Mucosa of descending colon (tissue), 3 donors: ENCODE measurements around the gene PLVAP. TPM values are rescaled to one million over a fixed set of nuclear protein-coding genes. Genes with fewer than 3 reads are reported as not detected.

Experiments
- ATAC-seq: fragments of 200-7000 bp; cut with Tn5 transposase; one replicate; pipeline ENCODE4 v1.9.1; 2020; ENCODE audit warnings: mild to moderate bottlenecking, moderate library complexity
- DNase-seq, 3 donors: peaks; one replicate each; pipeline ENCODE4 v3.0.0-alpha.2; 2020
- H3K36me3 ChIP-seq: fragments of 200-600 bp; one replicate; pipeline ENCODE4 v1.8.0; 2021; ENCODE audit warnings: low read depth, mild to moderate bottlenecking
- H3K4me1 ChIP-seq: fragments of 200-600 bp; one replicate; pipeline ENCODE4 v1.8.0; 2021; ENCODE audit warnings: low read depth, mild to moderate bottlenecking
- H3K4me3 ChIP-seq: fragments of 200-600 bp; one replicate; pipeline ENCODE4 v1.8.0; 2021; ENCODE audit warnings: mild to moderate bottlenecking
- H3K9me3 ChIP-seq: fragments of 200-600 bp; one replicate; pipeline ENCODE4 v1.8.0; 2021; ENCODE audit warnings: mild to moderate bottlenecking
- CTCF ChIP-seq: fragments of 200-600 bp; IDR thresholded peaks from one replicate; pipeline ENCODE4 v1.8.0; 2022; ENCODE audit warnings: antibody characterized with exemption, mild to moderate bottlenecking
- intact Hi-C, 2 donors: fragments of 100-400 bp; cut with DNase I in 1 of 2; cut with micrococcal nuclease in 1 of 2; formaldehyde crosslinking; loops; one replicate each; pipeline versions ENCODE4 v1.11.0 to v1.11.1; 2022; cut with DNase I, micrococcal nuclease
- total RNA-seq, 3 donors: library from RNA; stranded (reverse); fragmentation: NEBNext Ultra II Directional in 2 of 3; extraction: Animal tissue kit (Norgen Biotek cat#: 25700) in 2 of 3; gene quantifications; one replicate each; pipeline versions ENCODE4 v1.2.1 to v1.2.4, GENCODE V29; 2021 to 2023
- donor health status: DM: no; HTN: no; CAD: no; lungs with moderate emphysema.
- donor health status: DM: no; HTN: no; CAD: no.
- donor health status: DM: no; HTN: yes; CAD: no.

Gene PLVAP
- total RNA-seq, 3 donors from 2014 or later, result 22.2 to 42.2 (median 32.8) TPM

- DNase-seq, result peak; percentile 97 to 99 (median 97)
These were observed 42.7 kb upstream of the PLVAP start, which contains the start of gene MVB12A for GRCh38 chr19:17419621-17420474. Gene MVB12A, plus strand, starts transcription at chr19:17420047. Its CDS starts 89 bp downstream, at chr19:17420136.

GRCh38 chr19:17419154-17419620, 42.0 kb upstream of the PLVAP start:
- DNase-seq (no peak), ATAC-seq (no peak)
- intact Hi-C loops, result no loop called here
- no peak for TF ChIP-seq CTCF
- H3K4me3 ChIP-seq, result peak overlapping the region; percentile 65
- H3K9me3 ChIP-seq, result no peaks in the 10 kb centered on the region
- H3K36me3 ChIP-seq, result no peaks in the 10 kb centered on the region
- H3K4me1 ChIP-seq, result peaks cover 11% of the 10 kb centered on the region

More at GRCh38 chr19:17419621-17420474, 42.7 kb upstream of the PLVAP start, which contains the start of gene MVB12A:
- H3K9me3 ChIP-seq, result no peaks in the 10 kb centered on the region
- intact Hi-C loops, result no loop called here
- ATAC-seq, result peak; percentile 99
- H3K4me1 ChIP-seq, result peaks cover 11% of the 10 kb centered on the region
- no peak for TF ChIP-seq CTCF
- H3K36me3 ChIP-seq, result no peaks in the 10 kb centered on the region
- peak within 1 kb of the TSS; percentile 65 for H3K4me3 ChIP-seq

GRCh38 chr19:17418710-17419109, 41.6 kb upstream of the PLVAP start:
- Histone ChIP-seq H3K36me3 (no peaks in the 10 kb centered on the region), H3K4me1 (peaks cover 11% of the 10 kb centered on the region), H3K4me3 (no peak overlapping the region), H3K9me3 (no peaks in the 10 kb centered on the region)
- DNase-seq (no peak), ATAC-seq (no peak)
- TF ChIP-seq CTCF, result no peak
- intact Hi-C loops, result no loop called here

- H3K9me3 ChIP-seq, result no peaks in the 10 kb centered on the region
- intact Hi-C loops, result no loop called here
- no peak for DNase-seq
- ATAC-seq, result no peak
- peaks cover 6% of the 10 kb centered on the region for H3K4me1 ChIP-seq
- TF ChIP-seq CTCF, result no peak
- no peak overlapping the region for H3K4me3 ChIP-seq
- H3K36me3 ChIP-seq, result no peaks in the 10 kb centered on the region
These were observed 38.0 kb upstream of the PLVAP start for GRCh38 chr19:17415121-17415520.

- DNase-seq (no peak), ATAC-seq (no peak)
- intact Hi-C loops, result no loop called here
- Histone ChIP-seq H3K9me3 (no peaks in the 10 kb centered on the region), H3K36me3 (no peaks in the 10 kb centered on the region), H3K4me1 (peaks cover 4% of the 10 kb centered on the region), H3K4me3 (no peak overlapping the region)
- no peak for TF ChIP-seq CTCF
These were observed 37.0 kb upstream of the PLVAP start for GRCh38 chr19:17414097-17414496.
